ENCODE data around the gene LDLRAD3. TPM values are rescaled to one million over a fixed set of nuclear protein-coding genes. Genes with fewer than 3 reads are reported as not detected.
"Not testable (repeated sequence)": the region's sequence is repeated elsewhere in the genome, so short reads cannot be mapped to it uniquely, and the experiment has no call there.

Gene LDLRAD3
- total RNA-seq, 2 experiments from 2014 or later: 0.21 to 0.27 TPM

- POLR2A ChIA-PET: no interaction called here
- CTCF ChIA-PET: interaction anchor here (0.6 kb wide), 1 partner anchor 378 kb away, joined by 3 read pairs; no protein-coding TSS in a partner anchor
Measured at GRCh38 chr11:36186340-36187175, 242.7 kb downstream of the LDLRAD3 start.

- ChIA-PET CTCF (interaction anchor here (0.6 kb wide), 1 partner anchor 17 kb away, joined by 4 read pairs; no protein-coding TSS in a partner anchor), POLR2A (no interaction called here)
Measured at GRCh38 chr11:36187622-36188021, 243.8 kb downstream of the LDLRAD3 start.

DNA sequence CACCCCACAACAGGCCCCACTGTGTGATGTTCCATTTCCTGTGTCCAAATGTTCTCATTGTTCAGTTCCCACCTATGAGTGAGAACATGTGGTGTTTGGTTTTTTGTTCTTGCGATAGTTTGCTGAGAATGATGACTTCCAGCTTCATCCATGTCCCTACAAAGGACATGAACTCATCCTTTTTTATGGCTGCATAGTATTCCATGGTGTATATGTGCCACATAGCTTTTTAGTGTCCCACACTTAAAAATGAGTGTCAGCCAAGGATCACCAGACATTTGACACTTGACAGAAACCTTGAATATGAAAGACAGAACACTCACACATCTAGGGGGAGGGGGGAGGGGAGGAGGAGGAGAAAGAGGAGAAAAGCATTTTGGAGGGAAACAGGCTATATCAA is 245.9 kb downstream of the LDLRAD3 start:
- POLR2A ChIA-PET, CTCF ChIA-PET: not testable (repeated sequence)

- POLR2A ChIA-PET: no interaction called here
Measured at GRCh38 chr11:36191941-36192340, 248.1 kb downstream of the LDLRAD3 start.

DNA sequence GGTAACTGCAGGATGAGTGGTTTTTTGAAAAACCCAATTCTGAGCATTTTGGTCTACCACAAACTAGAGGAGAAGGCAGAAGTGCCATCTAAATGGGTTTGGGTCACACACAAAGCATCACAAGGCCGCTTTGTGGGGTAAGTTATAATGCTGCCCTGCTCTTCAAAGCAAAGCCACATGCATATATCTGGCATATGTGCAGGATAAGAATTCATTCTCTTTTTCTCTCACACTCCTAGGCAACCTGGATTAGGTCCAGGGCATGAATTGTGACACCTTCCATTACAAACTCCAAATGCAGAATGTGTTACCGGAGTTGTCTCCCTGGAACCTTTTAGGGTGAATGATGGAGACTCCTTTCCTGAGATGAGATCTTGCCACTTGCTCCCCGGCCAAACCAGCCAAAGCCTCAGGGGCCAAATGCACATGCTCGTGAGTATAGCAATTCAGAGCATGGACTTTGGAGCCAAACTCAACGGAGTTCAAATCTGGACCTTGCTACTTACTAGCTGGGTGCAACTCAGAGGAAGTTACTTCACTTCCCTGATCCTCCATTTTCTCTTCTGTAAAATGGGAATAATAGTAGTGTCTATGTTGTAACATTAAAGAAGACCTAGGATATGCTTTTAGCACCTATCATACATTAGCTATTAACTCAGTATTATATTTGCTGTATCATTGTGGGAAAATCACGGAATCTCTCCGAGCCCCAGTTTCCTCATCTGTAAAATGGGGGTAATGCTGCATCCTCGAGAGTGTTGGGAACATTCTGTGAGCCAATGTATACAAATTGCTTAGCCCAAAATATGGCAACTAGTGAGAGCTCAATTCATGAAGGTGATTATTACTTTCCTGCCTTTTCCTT is 248.8 kb downstream of the LDLRAD3 start:
- CTCF ChIA-PET: no interaction called here
- POLR2A ChIA-PET: no interaction called here

More at GRCh38 chr11:36191941-36192340, 248.1 kb downstream of the LDLRAD3 start:
- CTCF ChIA-PET: no interaction called here

DNA sequence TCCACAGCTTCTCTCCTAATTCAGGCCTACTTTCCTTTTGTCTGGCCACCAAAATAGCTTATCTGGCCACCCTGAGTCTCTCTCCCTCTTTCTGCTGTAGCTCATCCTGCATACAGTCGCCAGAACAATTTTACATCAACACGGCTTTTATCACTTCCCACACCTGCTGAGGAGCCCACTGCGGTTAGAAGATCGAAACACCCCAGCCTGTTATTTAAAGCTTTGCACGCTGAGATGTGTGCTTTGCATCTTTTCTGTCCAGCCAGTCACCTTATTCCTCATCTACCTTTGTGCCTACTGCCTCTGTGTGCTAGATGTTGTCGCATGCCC is 249.4 kb downstream of the LDLRAD3 start:
- ChIA-PET POLR2A (no interaction called here), CTCF (no interaction called here)

- POLR2A ChIA-PET: no interaction called here
- CTCF ChIA-PET: no interaction called here
Measured at GRCh38 chr11:36193721-36194120, 249.9 kb downstream of the LDLRAD3 start.

DNA sequence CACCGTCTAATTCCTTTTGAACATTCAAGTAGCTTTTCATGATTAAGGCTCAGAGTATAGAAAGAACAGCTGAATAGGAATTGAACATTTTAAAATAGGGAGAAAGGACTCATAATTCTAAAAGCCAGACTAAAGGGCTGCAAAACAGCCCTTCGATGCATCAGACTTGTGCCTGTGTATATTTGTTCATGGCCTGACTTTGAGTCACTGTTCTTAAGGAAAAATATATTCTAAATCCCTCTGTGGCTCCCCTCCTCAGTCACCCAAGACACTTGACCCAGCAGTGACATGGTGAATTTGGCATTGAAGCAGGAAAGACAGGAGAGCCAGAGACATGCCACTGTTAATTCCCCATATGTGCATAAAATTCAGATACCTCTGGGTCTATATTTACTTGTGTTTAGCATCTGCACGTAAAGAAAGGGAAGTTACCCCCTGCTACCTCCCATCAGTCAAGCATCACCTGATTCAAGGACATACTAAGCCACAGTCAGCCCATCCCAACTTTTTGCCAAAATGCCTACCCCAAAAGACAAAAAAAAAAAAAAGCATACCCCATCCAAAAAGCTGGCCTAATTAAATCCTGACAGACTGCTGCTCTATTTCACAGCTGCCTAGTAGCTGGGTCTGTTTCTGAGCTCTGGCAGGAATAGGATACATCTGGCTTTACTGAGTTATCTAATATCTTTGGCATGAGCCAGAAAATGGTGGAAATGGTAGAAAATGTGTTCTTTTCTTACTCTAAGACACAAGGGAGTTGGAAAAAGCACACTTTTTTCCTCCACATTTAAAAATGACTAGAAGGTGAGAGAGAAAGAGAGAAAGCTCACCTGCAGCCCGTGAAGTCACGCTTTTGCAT is 251.9 kb downstream of the LDLRAD3 start:
- POLR2A ChIA-PET: no interaction called here
- CTCF ChIA-PET: interaction anchor here (0.6 kb wide), 1 partner anchor 727 kb away, joined by 3 read pairs; no protein-coding TSS in a partner anchor

GRCh38 chr11:36196411-36196998 is 252.6 kb downstream of the LDLRAD3 start:
- POLR2A ChIA-PET: no interaction called here
- CTCF ChIA-PET: interaction anchor here (0.6 kb wide), 1 partner anchor 728 kb away, joined by 3 read pairs; no protein-coding TSS in a partner anchor

GRCh38 chr11:36201411-36201810 is 257.5 kb downstream of the LDLRAD3 start:
- ChIA-PET POLR2A (no interaction called here), CTCF (no interaction called here)

GRCh38 chr11:36205536-36205935 is 261.7 kb downstream of the LDLRAD3 start:
- CTCF ChIA-PET: no interaction called here
- POLR2A ChIA-PET: no interaction called here

DNA sequence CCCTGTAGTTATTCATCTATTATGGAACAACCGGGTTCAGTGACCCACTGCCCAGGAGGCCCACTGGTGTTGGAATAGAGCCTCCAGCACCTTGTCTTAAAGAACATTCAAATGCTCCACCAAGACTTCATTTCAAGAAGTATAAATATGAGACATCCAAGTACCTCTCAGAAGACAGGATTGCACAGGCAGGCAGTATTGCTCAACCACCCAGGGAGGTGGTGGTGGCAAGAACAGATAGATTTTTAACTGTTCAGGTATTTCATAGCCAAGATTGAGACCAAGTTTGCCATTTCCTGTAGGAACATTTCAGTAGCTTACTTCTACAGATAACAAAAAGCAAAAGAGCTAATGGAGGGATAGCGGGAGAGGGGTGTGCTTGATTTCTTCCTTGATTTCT is 266.7 kb downstream of the LDLRAD3 start:
- POLR2A ChIA-PET: no interaction called here
- CTCF ChIA-PET: no interaction called here

DNA sequence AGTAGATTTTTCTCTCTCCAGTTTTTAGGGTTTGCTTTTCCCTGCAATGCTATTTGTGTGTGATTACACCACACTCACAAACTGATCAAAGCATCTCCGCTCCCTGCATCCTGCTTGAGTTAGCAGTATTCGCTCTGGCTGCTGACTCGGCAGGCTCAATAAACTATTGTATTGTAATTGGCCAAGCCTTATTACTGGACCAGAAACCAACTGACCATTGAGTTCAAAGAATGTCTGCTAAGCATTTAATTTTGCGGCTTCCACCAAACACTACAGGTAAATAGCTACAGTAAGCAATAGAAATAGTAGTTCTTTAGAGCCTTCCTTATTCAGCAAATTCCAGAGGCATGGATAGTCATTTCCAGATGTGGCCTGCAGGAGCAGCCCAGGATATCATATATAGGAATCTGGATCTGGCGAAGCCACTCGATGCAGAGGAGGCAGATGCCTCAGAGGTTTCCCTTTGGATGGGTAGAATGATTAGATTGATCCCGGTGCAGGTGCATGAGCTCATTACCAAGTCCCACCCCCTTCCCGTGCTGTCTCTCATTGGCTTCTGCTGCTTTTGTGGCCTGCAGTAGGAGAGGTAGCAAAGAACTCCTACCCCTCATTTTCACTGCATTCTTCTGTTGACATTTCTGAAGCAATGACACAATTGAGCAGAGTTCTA is 268.0 kb downstream of the LDLRAD3 start:
- ChIA-PET POLR2A (no interaction called here), CTCF (interaction anchor here (0.6 kb wide), 1 partner anchor 127 kb away, joined by 3 read pairs; no protein-coding TSS in a partner anchor)

GRCh38 chr11:36212564-36213392 is 268.9 kb downstream of the LDLRAD3 start:
- ChIA-PET POLR2A (no interaction called here), CTCF (no interaction called here)

- CTCF ChIA-PET: no interaction called here
- POLR2A ChIA-PET: no interaction called here
Measured at GRCh38 chr11:36213393-36213840, 269.6 kb downstream of the LDLRAD3 start.

- CTCF ChIA-PET: no interaction called here
- POLR2A ChIA-PET: no interaction called here
Measured at GRCh38 chr11:36214480-36214879, 270.6 kb downstream of the LDLRAD3 start.

DNA sequence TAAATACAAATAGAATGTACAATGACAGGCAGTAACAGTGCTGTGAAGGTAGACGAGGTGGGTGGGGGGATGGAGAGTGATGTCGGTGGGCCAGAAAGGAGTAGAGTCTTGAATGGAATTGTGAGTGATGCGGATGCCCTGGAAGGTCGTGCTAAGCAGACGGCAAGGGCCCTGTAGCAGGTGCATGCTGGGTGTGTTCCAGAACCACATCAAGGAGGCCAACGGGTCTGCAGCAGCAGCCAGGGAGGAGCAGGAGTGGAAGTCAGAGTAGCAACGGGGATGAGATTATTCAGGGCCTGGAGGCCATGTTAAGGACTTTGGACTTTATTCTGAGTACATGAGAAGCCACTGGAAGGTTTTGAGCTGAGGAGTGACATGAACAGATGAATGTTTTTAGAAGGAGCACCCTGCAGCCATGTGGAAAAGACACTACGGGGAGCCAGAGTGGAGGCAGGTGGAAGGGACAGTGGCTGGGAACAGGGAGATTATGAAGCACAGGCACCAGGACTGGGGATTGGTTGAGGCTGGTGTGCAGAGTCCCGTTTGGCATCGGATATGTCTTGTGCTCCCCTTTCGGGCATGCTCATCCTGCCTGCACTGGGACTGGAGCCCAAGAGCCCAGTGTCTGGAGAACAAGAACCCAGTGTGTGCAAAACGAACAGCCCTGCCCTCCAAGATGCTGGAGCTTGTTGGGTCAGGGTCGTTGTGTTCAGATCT is 271.3 kb downstream of the LDLRAD3 start:
- CTCF ChIA-PET: no interaction called here
- POLR2A ChIA-PET: no interaction called here

- ChIA-PET CTCF (no interaction called here), POLR2A (no interaction called here)
Measured at GRCh38 chr11:36215693-36216060, 271.8 kb downstream of the LDLRAD3 start.
